GM21737 (cell line): Measurements from ENCODE around the gene JAM3.

Experiments used
- ATAC-seq: cut with Tn5 transposase; IDR thresholded peaks from one replicate; pipeline ENCODE4 v1.9.1; 2021; ENCODE audit warnings: mild to moderate bottlenecking, moderate library complexity; ENCODE audit not compliant: unreplicated experiment

Gene JAM3

GRCh38 chr11:134142536-134142935 lies 73.7 kb downstream of the JAM3 start:
- ATAC-seq, result no peak

GRCh38 chr11:134143801-134144200 lies 74.9 kb downstream of the JAM3 start:
- no peak for ATAC-seq

GRCh38 chr11:134144744-134145143 lies 75.9 kb downstream of the JAM3 start:
- no peak for ATAC-seq

- ATAC-seq, result no peak
These were observed 76.8 kb downstream of the JAM3 start for GRCh38 chr11:134145715-134146114.

- no peak for ATAC-seq
These were observed 77.7 kb downstream of the JAM3 start for GRCh38 chr11:134146598-134146997.

- ATAC-seq, result no peak
These were observed 80.5 kb downstream of the JAM3 start for GRCh38 chr11:134149371-134149770.

- ATAC-seq, result no peak
These were observed 81.5 kb downstream of the JAM3 start for GRCh38 chr11:134150195-134150903.

GRCh38 chr11:134151083-134151747 lies 82.3 kb downstream of the JAM3 start:
- no peak for ATAC-seq

GRCh38 chr11:134152696-134153095 lies 83.8 kb downstream of the JAM3 start:
- no peak for ATAC-seq

GRCh38 chr11:134153147-134153905 lies 84.5 kb downstream of the JAM3 start:
- no peak for ATAC-seq

- no peak for ATAC-seq
These were observed 85.6 kb downstream of the JAM3 start for GRCh38 chr11:134154441-134154840.

- no peak for ATAC-seq
These were observed 86.6 kb downstream of the JAM3 start for GRCh38 chr11:134155456-134155855.

- no peak for ATAC-seq
These were observed 87.3 kb downstream of the JAM3 start for GRCh38 chr11:134155946-134156865.

GRCh38 chr11:134157451-134157850 lies 88.6 kb downstream of the JAM3 start:
- no peak for ATAC-seq

- ATAC-seq, result no peak
These were observed 89.2 kb downstream of the JAM3 start for GRCh38 chr11:134158023-134158422.

- ATAC-seq, result no peak
These were observed 90.8 kb downstream of the JAM3 start for GRCh38 chr11:134159652-134160051.

GRCh38 chr11:134164490-134165370 lies 95.9 kb downstream of the JAM3 start:
- ATAC-seq, result no peak

- ATAC-seq, result no peak
These were observed 101.5 kb downstream of the JAM3 start for GRCh38 chr11:134170177-134170918.

- no peak for ATAC-seq
These were observed 102.0 kb downstream of the JAM3 start for GRCh38 chr11:134170919-134171281.
